HG02642 (cell line): Measurements from ENCODE around the gene TIRAP.
A peak's percentile ranks its signal among the peaks of the same experiment; 100 is the strongest.
"Not testable (repeated sequence)": the region's sequence is repeated elsewhere in the genome, so short reads cannot be mapped to it uniquely, and the experiment has no call there.

Source experiments
- ATAC-seq: cut with Tn5 transposase; IDR thresholded peaks from one replicate; pipeline ENCODE4 v1.9.1; 2021; ENCODE audit warnings: mild to moderate bottlenecking; ENCODE audit not compliant: unreplicated experiment, poor library complexity

TIRAP gene, protein sequence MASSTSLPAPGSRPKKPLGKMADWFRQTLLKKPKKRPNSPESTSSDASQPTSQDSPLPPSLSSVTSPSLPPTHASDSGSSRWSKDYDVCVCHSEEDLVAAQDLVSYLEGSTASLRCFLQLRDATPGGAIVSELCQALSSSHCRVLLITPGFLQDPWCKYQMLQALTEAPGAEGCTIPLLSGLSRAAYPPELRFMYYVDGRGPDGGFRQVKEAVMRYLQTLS

DNA sequence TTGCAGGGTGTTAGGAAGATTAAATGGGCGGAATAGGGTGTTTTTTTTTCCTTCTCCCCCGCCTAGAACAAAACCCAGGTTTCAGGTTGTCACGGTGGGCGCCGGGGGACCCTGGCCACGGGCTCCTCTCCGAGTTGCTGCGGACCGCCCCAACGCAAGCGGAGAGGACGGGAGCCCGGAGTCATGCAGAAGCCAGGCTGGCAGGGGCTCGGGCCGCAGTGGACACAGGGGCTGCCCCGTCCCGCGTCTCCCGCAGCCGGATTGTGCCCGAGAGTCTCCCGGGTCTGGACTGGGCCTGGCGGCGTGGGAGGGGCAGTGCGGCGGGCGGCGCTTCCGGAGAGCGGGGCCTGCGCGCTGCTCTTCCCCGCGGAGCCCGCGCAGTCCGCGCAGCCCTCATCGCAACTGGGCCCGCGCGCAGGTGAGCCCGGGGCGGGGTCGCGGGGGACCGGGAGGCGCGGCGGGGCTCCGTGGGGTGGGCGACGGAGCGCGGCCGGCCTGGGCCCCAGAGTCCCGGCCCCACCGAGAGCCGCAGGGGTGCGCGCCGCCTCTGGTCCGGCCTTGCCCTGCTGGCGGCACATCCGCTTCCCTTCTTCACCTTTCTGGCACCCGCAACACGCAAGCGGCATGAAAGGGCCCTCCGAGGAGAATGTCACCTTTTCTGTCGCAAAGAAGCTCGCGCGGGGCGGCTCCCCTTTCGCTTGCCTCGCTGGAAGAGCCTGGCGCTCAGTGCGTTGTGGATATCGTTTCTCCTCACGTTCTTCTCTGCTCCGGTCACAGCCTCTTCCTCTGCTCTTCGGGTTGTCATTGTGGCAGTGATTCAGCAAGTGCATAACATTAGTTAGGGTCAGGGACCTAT lies at the start of gene TIRAP:
TSS of gene TIRAP (plus strand) at position 358 of the 856 bp plus-strand sequence. CDS start 7,802 bp downstream, outside the sequence.
- ATAC-seq: peak; percentile 72

DNA sequence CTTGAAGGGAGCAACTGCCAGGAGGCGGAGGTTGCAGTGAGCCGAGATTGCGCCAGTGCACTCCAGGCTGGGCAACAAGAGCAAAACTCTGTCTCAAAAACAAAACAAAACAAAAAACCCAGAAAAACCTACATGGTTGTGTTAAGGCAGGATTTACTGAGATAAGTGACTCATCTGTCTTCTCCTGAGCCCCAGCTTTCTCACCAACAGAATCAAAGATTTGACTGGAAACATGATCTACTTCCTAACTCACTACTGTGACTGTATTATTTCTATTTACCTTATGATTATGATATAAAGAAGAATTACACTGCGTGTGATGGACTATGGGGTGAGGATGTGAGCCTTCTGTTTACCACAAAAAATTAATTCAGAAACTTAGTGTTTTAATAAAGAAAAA lies 49.5 kb upstream of the TIRAP start:
- no peak for ATAC-seq

DNA sequence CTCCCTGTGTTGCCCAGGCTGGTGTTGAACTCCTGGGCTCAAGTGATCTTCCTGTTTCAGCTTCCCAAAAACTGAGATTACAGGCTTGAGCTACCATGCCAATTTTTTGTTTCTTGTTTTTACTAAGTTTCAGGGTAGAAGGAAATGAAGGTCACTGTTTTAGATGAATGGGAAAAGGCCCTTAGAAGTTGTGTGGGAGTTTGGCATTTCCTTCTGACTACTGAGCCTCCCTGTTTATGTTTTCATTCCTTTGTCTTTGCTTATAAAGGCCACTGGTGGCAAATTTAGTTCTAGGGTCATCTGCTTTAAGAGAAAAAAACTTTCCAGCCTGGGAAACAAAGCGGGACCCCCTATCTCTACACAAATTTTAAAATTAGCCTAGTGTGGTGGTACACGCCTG lies 36.3 kb upstream of the TIRAP start:
- ATAC-seq: no peak

DNA sequence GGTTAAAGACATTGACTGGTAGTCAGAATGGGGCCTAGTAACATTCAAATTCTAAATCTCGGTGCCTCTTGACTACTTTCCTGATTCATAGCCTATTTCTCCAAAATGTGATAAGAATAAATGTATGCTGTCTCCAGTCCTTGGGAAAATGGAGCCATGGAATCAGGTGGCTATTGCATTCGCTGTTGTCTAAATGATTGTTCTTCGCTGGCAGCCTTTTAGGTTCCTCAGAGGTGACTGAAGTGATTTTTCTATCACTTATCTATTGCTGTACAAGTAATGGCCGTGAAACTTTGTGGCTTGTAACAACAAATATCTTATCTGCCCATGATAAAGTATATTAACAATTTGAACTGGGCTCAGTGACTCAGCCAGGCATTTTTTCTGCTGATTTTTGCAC lies 29.6 kb upstream of the TIRAP start:
- ATAC-seq: no peak

DNA sequence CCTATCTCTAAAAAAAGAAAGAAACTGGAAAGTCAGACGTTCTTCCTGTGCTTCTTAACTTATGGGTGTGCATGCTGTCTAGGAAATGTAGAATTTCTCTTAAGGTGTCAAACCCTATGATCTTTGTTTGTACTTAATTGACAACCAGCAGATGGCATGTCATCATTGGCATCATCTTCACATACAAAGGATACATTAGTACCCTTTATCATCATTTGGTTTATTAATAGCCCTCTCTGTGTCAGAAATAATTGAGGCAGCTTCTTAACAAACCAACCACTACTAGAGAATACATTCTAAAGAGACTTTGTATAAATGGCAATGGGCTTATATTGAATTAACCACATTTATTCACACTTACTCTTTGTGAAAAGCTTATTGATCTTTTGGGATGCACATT lies 28.1 kb upstream of the TIRAP start:
- no peak for ATAC-seq

DNA sequence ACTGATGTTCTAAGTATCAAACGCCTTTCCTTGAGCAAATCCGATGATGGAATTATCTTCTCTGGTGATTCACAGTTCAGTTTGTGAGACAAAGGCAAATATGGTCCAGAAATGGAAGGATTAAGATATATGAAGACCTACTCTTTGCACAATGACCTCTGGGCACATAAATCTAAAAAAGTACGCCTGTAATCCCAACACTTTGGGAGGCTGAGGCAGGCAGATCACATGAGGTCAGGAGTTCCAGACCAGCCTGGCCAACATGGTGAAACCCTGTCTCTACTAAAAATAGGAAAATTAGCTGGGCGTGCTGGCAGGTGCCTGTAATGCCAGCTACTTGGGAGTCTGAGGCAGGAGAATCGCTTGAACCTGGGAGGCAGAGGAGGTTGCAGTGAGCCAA lies 27.4 kb upstream of the TIRAP start:
- ATAC-seq: not testable (repeated sequence)

DNA sequence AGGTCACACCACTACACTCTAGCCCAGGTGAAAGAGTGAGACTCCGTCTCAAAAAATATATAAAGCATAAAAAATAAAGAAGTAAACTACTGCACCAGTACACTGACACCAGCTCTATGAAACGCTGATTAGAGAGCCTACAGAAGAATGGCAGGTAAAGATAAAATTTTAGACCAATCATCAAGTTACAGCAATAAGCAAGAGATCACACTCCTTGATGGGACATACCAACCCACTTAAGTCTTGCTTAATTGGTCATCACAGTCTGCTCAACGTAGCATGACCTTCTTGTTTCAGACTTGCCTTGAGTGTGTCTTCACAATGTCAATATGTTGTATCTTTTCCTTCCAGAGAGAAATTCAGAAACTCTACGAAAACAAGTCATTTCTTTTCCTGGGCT lies 26.7 kb upstream of the TIRAP start:
- ATAC-seq: no peak

DNA sequence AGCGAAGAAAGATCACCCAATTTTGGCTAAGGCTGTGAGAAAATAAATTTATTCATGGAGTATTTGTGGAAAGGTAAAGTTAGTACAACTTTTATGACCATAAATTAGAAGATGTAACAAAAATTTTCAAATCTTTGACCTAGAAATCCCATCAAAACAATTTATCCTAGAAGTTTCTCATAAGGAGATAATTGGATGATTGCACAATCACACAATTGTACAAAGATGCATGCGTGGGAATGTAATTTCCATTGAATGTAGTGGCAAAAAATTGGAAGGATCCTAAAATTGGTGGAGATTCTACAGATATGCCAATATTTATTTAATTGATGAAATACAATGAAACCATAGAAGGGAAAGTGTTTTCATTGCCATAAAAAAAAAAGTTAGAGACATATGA lies 25.7 kb upstream of the TIRAP start:
- ATAC-seq: no peak

DNA sequence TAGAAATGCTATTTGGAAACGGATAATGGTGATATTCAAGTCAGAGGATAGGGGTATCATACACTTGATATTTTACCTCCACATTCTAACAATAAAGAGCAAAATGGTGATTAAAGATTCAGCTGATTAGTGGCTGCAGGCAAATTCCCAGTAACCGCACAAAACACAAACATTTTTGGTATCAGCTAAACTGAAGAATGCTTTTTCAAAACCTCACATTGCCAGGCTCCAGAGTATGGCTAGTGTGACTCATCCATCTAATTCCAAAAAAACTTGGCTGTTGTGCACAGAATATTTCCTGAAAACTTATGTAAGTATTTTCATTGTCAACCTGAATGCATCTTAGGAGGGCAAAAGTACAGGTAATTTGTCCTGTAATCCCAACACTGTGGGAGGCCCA lies 25.1 kb upstream of the TIRAP start:
- ATAC-seq: no peak

DNA sequence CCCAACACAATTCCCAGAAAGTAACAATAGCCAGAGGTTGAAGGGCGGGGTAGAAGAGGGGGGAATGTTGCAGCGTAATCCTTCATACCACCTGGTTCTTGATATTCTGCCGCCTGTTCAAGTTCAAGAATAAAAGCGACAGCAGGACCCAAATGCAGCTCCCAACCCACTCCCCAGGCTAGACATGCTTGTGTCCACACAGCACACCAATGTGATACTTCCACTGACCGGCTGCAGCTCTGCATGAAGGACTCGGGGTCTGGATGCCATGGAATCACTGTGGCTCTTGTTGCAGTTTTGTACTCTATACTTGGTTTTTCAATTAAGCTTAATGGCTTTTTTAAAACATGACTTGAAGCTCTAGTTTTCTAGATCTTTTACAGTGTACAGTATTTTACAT lies 20.7 kb upstream of the TIRAP start:
- ATAC-seq: no peak

DNA sequence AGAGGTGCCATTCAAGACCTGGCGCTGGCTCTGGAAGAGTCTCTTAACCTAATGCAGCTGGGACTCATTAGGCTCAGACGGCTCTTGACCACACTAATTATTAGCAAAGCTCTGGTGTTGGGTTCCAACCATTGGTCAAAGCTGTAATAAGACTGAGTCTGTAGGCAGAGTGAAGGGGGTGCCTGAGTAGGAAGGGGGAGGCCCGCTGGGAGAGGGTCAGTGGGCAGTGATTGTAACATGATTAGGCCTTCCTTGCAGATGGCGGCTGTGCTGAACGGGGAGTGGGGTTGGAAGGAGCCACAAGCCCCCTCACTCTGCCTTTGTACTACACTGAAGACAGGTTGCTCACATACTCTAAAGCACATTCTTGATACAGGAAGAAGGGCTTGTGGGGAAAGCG lies 19.4 kb upstream of the TIRAP start:
- no peak for ATAC-seq

DNA sequence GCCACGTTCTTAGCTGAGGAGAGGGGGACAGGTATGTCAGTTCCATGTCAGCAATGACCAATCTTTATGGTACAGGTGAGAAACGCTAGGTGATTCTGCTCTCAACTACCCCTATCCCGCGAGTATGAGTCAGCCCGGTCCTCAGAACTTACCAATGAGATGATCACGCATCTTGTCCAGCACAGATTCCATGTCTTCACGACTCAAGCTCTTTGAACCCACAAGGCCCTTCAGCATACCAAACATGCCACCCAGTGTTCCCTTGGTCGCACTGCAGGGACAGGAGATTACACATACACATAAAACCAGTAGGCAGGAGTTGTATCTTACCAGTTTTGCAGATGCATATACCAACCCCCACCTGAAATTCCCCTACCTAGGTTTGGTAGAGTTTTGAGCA lies 17.1 kb upstream of the TIRAP start:
- ATAC-seq: no peak

DNA sequence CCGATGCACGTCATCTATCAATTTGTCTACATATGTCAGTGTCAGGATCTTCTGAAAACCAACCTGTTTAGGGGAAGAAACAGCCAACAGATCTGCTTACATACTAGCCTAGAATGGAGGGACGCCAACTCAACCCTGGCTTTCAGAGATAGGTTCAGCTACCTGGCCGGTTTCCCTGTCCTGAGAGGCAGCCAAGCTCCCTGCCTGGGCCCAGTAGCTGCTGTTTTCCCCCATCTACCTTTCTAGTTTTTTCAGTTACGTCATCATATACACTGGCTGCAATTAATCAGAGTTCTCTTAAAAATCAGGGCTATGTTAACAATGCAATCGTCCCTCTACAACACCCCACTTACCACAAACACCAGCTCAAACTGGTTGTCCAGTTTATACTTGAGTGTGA lies 15.2 kb upstream of the TIRAP start:
- no peak for ATAC-seq

DNA sequence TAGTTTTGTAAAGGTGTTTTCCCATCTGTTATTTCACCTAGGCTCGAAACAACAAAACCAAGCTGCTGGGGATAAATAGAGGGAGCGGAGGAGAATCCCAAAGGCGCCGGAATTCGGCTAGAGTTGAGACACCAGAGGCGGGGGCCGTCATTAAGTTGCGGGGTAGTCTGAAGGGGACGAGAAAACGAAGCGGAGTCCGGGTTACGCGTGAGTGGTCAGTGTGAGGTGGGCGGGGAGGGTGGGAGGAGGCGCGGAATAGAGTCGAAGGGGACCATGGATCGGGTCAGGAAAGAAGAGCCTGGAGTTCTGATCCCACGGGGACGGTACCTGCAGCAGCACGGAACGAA lies 14.6 kb upstream of the TIRAP start:
- peak; percentile 4 for ATAC-seq

DNA sequence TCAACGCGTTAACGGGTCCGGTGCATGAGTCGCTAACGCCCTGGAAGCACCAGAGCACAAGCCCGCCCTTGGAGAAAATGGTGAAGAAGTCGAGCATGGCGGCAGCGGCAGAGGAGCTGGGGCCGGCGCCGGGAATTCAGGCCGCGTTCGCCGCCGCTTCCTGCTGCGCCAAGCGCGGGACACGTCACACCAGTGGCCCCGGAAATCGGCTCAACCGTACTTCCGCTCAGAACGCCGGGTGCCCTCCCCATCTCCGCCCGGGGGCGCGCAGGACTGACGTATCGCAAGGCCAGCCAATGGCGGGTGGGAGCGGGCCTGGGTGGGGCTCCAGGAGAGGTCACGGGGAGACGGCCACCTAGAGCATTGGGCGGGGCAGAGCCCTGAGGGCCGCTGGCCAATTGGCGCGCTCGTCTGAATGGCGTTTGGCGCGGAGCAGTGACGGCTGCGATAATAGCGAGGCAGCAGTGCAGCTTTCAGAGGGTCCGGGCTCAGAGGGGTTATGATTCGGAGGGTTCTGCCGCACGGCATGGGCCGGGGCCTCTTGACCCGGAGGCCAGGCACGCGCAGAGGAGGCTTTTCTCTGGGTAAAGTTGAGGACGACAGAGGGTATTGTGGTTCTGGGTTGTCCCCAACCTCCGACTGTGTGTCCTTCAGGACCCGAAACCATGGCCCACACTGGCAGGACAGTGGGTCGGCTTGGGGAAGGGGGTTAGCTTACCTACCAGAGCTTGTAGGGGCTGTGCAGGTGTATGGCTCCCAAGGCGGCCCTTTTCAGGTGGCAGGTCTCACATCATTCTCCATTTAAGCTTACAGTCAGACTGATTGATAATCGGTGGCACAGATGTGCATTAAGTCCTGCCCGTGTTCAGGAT lies 13.9 kb upstream of the TIRAP start, which contains the start of the genes FOXRED1 and SRPRA:
TSS of gene FOXRED1 (plus strand) at position 447 of the 872 bp plus-strand sequence. CDS start at position 500, 53 bp downstream.
TSS of gene SRPRA (minus strand) at position 188 of the 872 bp plus-strand sequence. CDS start at position 97, 91 bp downstream.
- peak; percentile 99 for ATAC-seq

DNA sequence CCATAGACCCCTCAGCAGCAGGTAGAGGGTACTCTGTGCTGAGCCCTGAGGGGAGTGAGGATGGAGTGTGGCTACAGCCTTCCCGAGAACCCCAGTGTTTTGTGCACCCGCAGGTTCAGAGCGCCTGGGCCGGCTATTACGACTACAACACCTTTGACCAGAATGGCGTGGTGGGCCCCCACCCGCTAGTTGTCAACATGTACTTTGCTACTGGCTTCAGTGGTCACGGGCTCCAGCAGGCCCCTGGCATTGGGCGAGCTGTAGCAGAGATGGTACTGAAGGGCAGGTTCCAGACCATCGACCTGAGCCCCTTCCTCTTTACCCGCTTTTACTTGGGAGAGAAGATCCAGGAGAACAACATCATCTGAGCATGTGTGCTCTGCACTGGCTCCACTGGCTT lies 5.6 kb upstream of the TIRAP start:
- ATAC-seq: no peak

DNA sequence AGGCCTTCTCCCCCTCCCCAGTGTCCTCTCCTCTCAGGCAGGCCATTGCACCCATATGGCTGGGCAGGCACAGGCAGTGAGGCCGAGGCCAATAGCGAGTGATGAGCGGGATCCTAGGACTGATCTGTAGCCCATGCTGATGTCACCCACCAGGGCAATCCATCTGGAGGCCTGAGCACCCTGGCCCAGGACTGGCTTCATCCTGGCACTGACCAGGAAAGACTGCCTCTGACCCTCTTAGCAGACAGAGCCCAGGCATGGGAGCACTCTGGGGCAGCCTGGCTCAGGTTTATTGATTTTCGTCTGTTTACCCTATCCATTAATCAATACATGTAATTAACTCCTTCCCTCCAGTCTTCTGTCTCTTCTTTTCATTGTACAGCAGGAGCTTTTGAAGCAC lies 5.1 kb upstream of the TIRAP start:
- no peak for ATAC-seq

DNA sequence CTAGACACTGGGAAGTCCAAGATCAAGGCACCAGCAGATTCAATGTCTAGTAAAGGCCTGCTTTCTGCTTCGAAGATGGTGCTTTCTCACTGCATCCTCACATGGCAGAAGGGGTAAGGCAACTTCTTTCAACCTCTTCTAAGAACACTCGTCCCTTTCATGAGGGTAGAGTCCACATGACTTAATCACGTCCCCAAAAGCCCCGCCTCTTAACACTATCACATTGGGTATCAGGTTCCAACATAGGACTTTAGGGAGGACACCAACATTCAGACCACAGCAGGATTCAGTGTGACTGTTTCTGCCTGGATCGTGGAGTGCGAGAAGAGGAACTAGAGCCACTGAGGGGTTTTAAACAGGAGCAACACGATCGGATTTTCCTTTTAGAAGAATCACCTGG lies 3.7 kb upstream of the TIRAP start:
- no peak for ATAC-seq

DNA sequence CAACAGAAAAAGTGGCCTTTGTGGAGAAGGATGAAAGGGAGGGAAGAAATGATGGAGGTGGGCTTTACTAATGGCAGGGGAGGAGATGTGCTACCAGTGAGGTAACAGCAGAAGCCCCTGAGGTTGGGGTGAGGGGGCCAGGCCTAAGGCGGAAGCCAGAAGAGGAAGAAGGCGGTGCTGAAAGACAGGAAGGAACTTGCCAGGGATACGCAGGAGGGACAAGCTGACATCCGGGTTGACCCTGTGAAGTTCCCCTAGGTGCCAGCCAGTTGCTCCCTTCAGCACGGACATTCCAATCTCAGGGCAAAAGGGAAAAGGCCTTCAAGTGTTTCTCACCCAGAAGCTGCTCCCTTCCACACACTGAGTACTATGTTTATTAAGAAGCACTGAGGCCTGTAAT lies 2.3 kb upstream of the TIRAP start:
- ATAC-seq: no peak

DNA sequence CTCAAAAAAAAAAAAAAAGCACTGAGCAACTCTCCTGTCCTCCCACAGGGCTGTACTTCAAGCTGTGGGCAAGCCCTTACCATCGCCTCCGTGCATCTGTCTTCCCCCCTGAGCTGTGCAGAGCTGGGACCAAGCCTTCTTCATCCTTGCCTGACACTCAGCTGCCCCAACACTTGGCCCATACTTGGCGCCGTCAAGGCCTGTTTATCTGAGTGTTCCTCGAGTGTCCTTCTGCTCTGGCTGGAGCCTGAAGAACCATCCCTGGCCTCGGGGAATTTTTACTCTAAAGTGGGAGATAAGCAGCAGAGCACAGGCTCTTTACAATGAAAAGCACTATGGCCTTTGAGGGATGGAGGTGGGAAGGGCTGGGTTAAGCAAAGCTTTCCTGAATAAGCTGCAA lies 1.6 kb upstream of the TIRAP start:
- no peak for ATAC-seq

DNA sequence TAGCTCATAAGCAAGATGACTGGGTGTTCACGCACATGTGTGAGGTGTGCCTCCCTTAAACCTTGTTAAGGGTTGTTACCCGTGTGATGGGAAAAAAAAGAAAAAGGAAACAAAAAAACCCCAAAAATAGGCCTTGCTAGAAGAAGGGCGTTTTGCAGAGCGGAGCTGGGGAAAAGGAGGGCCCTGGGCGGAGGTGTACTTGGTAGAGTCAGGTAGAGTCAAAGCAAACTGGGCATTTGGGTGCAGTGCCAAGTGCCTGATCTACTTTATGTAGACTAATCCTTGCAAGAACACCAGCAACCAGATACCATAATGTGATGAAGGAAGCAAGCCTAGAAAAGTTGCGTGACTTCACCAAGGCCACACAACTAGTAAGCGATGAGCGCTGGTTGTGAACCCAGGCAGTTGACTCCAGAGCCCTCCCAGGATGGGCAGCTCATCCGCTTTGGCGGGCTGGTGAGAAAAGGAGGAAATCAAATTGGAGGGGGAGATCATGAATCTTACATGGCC lies 1.2 kb upstream of the TIRAP start:
- ATAC-seq: no peak
